NCI-H446 (cell line): ENCODE results near the gene NKPD1.
A peak's percentile ranks its signal among the peaks of the same experiment; 100 is the strongest.
"Not testable (repeated sequence)": the region's sequence is repeated elsewhere in the genome, so short reads cannot be mapped to it uniquely, and the experiment has no call there.

Experiments
- DNase-seq, 2 experiments: peaks; one replicate each; lab custom pipeline; 2025; lab: John Stamatoyannopoulos, UW

The NKPD1 gene

GRCh38 chr19:45139286-45140143 lies 21.3 kb downstream of the NKPD1 start:
- DNase-seq, result no peak

GRCh38 chr19:45138303-45138751 lies 22.5 kb downstream of the NKPD1 start:
- no peak for DNase-seq

DNA sequence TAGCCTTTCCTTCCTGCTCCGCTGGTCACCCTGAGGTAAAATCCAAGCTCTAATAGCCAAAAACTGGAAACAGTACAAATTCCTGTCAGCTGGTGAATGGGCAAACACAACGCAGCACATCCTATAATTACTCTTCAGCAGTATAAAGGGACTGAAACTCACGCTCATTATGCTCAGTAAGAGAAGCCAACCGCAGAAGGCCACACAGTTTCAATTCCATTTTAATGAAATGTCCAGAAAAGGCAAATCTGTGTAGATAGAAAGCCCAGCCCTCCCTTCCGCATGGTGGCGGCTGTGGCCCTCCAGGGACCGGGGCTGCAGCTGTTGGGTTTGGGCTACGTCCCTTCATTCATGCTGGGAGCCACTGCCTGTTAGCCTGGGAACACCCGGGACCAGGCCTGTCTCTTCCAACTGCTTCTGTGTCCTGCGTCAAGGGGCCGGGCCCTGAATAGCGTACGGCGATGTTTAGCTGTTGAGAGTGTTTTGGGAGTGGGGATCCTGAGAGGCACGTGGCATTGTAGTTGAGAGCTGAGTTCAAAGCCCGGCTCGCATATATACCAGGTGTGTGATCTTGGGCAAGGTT lies 23.5 kb downstream of the NKPD1 start:
- DNase-seq, result no peak

GRCh38 chr19:45136507-45137178 lies 24.1 kb downstream of the NKPD1 start:
- DNase-seq, result no peak

DNA sequence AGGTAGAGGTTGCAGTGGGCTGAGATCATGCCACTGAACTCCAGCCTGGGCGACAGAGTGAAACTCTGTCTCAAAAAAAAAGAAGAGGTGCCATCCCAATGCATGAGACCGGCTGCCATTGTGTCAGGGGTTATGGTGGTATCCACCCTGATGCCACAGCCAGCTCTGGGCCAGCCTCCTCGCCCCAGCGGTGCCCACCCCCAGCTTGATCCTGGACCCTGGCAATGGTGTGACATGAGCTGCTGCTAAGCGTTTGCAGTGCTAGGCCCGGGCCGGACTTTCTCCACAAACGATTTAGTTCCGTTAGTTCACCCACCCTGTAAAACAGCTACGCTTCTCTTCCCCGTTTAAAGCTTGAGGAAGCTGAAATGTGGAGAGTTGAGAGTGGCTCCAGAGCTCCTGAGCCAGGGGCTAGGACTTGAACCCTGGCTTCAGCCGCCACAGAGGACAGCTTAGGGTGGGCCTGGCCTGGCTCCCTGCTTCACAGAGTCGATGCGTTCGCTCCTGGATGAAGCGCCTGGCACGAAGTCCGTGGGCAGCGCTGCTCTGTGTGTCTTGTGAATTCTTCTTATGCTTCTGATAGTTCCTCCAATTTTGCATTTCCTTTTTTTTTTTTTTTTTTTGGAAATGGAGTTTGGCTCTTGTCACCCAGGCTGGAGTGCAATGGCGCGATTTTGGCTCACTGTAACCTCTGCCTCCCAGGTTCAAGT lies 25.5 kb downstream of the NKPD1 start:
- no peak for DNase-seq

- DNase-seq, result no peak
Observed at GRCh38 chr19:45133661-45134060, 27.1 kb downstream of the NKPD1 start.

GRCh38 chr19:45130888-45131615 lies 29.7 kb downstream of the NKPD1 start:
- no peak for DNase-seq

GRCh38 chr19:45130236-45130635 lies 30.5 kb downstream of the NKPD1 start:
- DNase-seq, result no peak

DNA sequence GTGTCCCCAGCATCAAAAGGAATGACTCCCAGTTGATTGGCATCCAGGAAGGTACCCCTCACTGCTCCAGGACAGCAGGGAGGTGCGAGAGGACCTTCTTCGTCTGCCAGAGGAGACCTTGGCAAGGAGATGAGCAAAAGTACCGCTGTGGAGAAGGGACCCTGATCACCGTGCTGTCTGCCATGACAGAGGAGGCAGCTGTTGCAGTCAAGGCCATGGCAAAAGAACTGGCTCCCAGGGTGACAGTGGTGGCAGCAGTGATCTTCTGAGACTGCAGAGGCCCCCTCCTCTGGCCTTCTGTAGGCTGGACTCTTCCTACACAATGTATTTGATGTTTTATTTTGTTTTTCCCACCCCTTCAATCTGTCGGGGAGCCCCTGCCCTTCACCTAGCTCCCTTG lies 32.0 kb downstream of the NKPD1 start:
- DNase-seq, result no peak

GRCh38 chr19:45128146-45128545 lies 32.6 kb downstream of the NKPD1 start:
- DNase-seq, result no peak

- DNase-seq, result no peak
Observed at GRCh38 chr19:45126654-45127053, 34.1 kb downstream of the NKPD1 start.

DNA sequence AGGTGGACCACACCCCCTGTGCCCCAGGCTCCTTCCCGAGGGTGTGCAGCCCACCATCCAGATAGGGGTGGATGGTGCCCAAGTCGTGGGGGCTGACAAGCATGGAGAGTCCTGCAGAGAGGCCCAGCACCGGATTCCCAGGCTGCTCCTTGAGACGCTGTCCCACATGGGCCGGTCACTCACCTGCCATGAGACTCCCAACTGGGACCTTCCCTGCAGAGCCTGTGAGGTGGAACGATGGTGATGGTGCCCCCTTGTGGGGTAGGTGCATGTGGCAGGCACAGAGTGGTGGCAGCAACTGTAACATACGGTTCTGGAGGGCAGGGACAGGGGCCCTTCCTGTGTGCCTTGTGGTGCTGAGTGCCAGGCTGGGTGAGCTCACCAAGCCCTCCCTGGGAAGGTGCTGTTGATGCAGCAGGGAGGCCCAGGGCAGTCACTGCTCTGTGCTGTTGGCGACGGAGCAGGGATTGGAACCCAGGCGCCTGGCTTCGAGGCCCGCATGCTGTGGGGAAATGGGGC lies 34.7 kb downstream of the NKPD1 start:
- peak; percentile 10 to 47 for DNase-seq

- no peak for DNase-seq
Observed at GRCh38 chr19:45125360-45125759, 35.4 kb downstream of the NKPD1 start.

GRCh38 chr19:45124021-45124420 lies 36.8 kb downstream of the NKPD1 start:
- no peak for DNase-seq

GRCh38 chr19:45123440-45123850 lies 37.3 kb downstream of the NKPD1 start:
- peak in 1 of 2 experiments; percentile 14 for DNase-seq

DNA sequence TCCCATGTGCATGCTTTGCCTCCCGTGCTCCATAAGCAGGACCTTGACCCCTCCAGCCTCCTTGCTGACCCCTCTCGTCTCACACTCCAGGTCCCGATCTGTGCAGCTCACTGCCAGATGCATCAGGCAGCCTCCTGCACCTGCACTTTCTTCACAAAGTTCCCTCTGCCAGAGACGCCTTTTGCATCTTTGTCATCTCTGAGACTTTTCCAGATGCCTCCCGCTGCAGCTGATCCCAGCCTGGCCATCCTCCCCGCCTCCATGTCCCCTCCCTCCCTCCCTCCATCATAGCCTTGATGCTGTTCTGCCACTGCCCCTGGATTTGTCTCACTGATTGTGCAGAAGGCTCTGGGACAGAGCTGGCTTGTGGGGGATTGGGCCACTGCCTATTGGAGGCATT lies 38.0 kb downstream of the NKPD1 start:
- no peak for DNase-seq

- no peak for DNase-seq
Observed at GRCh38 chr19:45121827-45122345, 38.9 kb downstream of the NKPD1 start.

GRCh38 chr19:45119582-45119981 lies 41.2 kb downstream of the NKPD1 start:
- DNase-seq, result no peak

- not testable (repeated sequence) for DNase-seq
Observed at GRCh38 chr19:45118591-45119355, 42.0 kb downstream of the NKPD1 start.

DNA sequence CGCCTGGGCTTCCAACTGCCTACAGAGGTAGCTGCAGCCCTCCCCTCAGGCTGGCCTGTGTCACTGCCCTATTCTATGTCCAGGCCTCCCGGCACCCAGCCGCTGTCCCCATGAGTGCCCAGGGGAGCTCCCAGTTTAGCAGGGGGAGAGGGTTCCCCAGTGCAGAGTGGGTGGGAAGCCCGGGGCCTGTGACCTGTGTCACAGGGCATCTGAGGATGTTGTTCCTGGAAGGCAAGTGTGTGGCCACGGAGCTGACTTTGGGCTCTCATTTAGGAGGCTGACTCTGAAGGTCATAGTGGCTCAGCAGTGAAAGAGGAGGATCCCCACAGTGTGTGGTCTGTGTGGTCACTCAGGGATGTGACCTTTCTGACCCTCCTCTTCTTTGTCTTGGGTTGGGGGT lies 42.7 kb downstream of the NKPD1 start:
- DNase-seq, result no peak
